Mucosa of stomach (tissue), 1 donor: Measurements from ENCODE around the gene PCDH12.

ENCODE experiments used
- H3K27me3 ChIP-seq: one replicate; pipeline ENCODE4 v1.7.0; 2013; ENCODE audit warnings: mild to moderate bottlenecking, low read length; ENCODE audit not compliant: control insufficient read depth, insufficient read depth
- H3K36me3 ChIP-seq: one replicate; pipeline ENCODE4 v1.7.0; 2013; ENCODE audit warnings: low read length; ENCODE audit not compliant: control insufficient read depth, insufficient read depth
- H3K4me1 ChIP-seq: one replicate; pipeline ENCODE4 v1.7.0; 2013; ENCODE audit warnings: mild to moderate bottlenecking, low read length; ENCODE audit not compliant: control insufficient read depth, insufficient read depth
- H3K4me3 ChIP-seq: one replicate; pipeline ENCODE4 v1.7.0; 2013; ENCODE audit warnings: low read length
- H3K9ac ChIP-seq: one replicate; pipeline ENCODE4 v1.7.0; 2013; ENCODE audit warnings: mild to moderate bottlenecking, low read length, moderate library complexity
- H3K9me3 ChIP-seq: one replicate; pipeline ENCODE4 v1.7.0; 2013; ENCODE audit warnings: mild to moderate bottlenecking, low read length, moderate library complexity; ENCODE audit not compliant: control insufficient read depth
- donor health status: Pancreatic carcinoma.

Gene PCDH12

DNA sequence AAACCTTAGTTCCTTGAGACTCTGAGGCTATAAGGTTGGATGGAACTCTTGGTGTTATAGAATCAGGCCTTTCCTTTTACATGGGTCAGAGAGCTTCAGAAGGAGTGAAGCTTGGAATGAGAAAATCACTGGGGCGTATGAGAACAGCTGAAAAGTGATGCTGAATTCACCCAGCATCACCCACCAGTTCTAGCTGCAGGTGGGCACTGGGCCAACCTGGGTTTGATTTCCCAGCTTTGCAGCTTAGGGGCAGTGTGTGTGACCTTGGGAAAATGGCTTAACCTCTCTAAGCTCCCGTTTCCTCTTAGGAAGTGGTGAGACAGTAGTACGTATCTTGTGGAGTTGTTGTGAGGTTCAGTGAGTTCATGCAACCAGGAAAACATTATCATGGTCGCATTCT is 10.7 kb downstream of the PCDH12 start:
- H3K27me3 ChIP-seq = peaks cover 5% of the 10 kb centered on the region
- no peaks in the 10 kb centered on the region for H3K9me3 ChIP-seq
- H3K4me1 ChIP-seq = peaks cover 16% of the 10 kb centered on the region
- H3K9ac ChIP-seq = no peak overlapping the region
- H3K36me3 ChIP-seq = no peaks in the 10 kb centered on the region
- H3K4me3 ChIP-seq = no peak overlapping the region

GRCh38 chr5:141945511-141946051 is 12.4 kb downstream of the PCDH12 start:
- Histone ChIP-seq H3K9me3 (no peaks in the 10 kb centered on the region), H3K4me1 (peaks cover 16% of the 10 kb centered on the region), H3K4me3 (no peak overlapping the region), H3K27me3 (peaks cover 5% of the 10 kb centered on the region), H3K9ac (no peak overlapping the region), H3K36me3 (no peaks in the 10 kb centered on the region)

GRCh38 chr5:141944076-141944475 is 13.9 kb downstream of the PCDH12 start:
- H3K4me1 ChIP-seq = peaks cover 16% of the 10 kb centered on the region
- H3K9ac ChIP-seq = no peak overlapping the region
- peaks cover 5% of the 10 kb centered on the region for H3K27me3 ChIP-seq
- H3K4me3 ChIP-seq = no peak overlapping the region
- H3K36me3 ChIP-seq = peaks cover 4% of the 10 kb centered on the region
- no peaks in the 10 kb centered on the region for H3K9me3 ChIP-seq

- Histone ChIP-seq H3K36me3 (peaks cover 14% of the 10 kb centered on the region), H3K4me1 (peaks cover 12% of the 10 kb centered on the region)
Measured at GRCh38 chr5:141942185-141942857, 15.7 kb downstream of the PCDH12 start.

DNA sequence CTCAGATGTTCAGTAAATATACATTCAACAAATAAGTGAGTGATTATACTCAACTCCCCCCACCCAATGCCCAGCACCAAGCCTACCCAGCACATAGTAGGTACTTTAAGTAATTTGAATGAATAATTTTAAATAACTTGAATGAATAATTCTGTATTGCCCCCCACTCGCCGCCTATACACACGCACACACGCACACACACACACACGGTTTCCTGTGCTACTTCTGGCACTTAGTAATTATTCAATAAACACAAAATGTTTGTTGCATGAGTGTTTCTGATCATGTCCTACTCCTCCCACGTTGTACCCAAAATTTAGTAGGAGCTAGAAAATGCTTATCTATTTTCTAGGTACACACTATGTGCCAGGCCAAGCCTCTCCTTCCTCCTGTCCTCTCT is 16.2 kb downstream of the PCDH12 start:
- H3K9ac ChIP-seq = no peak overlapping the region
- peaks cover 5% of the 10 kb centered on the region for H3K27me3 ChIP-seq
- no peaks in the 10 kb centered on the region for H3K9me3 ChIP-seq

More at GRCh38 chr5:141942185-141942857, 15.7 kb downstream of the PCDH12 start:
- H3K9ac ChIP-seq = no peak overlapping the region
- H3K27me3 ChIP-seq = peaks cover 5% of the 10 kb centered on the region
- H3K9me3 ChIP-seq = no peaks in the 10 kb centered on the region
- no peak overlapping the region for H3K4me3 ChIP-seq

GRCh38 chr5:141941307-141941706 is 16.7 kb downstream of the PCDH12 start:
- H3K9me3 ChIP-seq = no peaks in the 10 kb centered on the region
- H3K9ac ChIP-seq = no peak overlapping the region
- peaks cover 2% of the 10 kb centered on the region for H3K4me1 ChIP-seq
- peaks cover 22% of the 10 kb centered on the region for H3K36me3 ChIP-seq
- no peak overlapping the region for H3K4me3 ChIP-seq
- H3K27me3 ChIP-seq = peaks cover 5% of the 10 kb centered on the region

More for the DNA sequence above, 16.2 kb downstream of the PCDH12 start:
- Histone ChIP-seq H3K4me3 (no peak overlapping the region), H3K36me3 (peaks cover 19% of the 10 kb centered on the region), H3K4me1 (peaks cover 6% of the 10 kb centered on the region)

DNA sequence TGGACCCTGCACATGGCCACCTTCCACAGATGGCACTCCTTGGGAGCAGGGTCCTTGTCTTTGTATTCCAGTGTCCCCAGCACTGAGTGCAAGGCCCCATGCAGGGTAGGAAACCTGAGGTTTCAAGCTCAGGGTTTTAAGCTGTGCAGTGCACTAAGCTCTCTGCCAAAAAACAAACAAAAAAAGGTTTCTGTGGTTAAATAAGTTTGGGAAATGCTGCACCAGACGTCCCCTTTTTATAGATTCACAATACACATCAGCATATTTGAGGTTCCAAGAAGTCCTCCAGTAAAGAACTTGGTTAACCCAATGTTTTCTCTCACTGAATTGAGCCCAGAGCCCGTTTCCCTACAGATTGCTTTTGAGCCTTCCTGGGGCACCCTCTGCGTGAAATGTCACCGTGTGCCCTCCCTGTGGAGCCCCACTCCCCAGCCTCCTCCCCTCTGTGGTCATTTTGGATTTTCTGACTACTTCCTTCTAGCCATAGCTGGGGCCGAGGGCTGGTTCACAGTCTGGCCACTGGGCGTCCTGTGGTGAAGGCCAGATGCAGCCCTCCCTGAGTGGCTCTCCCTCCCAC is 17.2 kb downstream of the PCDH12 start:
- Histone ChIP-seq H3K4me3 (no peak overlapping the region), H3K36me3 (peaks cover 22% of the 10 kb centered on the region), H3K9me3 (no peaks in the 10 kb centered on the region), H3K9ac (no peak overlapping the region), H3K27me3 (peaks cover 5% of the 10 kb centered on the region), H3K4me1 (no peaks in the 10 kb centered on the region)

DNA sequence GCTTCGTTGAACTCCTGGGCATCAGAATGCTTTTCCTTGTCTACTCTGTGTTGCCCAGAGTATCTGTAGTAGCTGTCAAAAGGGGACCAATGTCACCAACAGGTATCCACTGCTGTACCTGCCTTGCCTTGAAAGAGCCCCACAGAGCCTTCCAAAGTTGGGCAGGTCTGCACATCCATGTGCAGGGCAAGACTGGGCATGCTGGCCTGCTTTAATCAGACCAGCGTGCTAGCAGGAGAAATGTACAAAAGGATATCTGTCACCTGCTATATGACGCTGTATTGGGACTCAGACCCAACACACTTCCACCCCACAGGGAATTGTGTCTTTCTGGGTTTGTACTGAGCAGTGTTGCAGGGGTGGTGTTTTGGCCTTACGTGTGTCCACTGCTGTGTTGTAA is 22.5 kb downstream of the PCDH12 start:
- Histone ChIP-seq H3K27me3 (no peaks in the 10 kb centered on the region), H3K36me3 (peaks cover 46% of the 10 kb centered on the region), H3K9ac (no peak overlapping the region), H3K9me3 (no peaks in the 10 kb centered on the region), H3K4me1 (no peaks in the 10 kb centered on the region), H3K4me3 (no peak overlapping the region)

DNA sequence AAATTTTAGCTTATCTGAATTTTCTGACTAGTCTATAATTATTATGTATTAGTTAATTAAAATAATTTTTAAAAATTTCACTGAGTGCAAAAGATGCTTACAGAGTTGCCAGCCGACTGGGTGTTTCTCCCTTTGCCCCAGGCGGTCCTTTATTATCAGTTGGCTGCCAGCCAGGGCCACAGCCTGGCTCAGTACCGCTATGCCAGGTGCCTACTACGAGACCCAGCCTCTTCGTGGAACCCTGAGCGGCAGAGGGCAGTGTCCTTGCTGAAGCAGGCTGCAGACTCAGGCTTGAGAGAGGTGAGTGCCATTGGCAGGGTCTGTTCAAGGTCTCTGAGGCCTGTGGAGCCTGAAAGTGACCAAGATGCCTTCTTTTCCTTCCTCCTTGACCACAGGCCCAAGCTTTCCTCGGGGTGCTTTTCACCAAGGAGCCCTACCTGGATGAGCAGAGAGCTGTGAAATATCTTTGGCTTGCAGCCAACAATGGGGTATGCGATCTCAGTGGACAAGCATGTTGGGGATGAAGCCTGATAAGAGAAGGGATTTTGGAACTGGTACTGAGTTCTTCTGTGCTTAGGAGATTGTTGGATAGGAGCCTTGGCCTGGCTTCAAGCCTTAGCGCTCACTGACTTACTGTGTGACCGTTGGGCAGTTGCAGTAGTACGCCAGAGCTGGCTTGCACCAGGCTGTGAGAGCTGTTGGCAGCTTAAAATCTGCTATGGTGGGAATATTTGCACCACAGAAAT is 23.7 kb downstream of the PCDH12 start:
- no peaks in the 10 kb centered on the region for H3K9me3 ChIP-seq
- peaks cover 51% of the 10 kb centered on the region for H3K36me3 ChIP-seq
- H3K27me3 ChIP-seq = no peaks in the 10 kb centered on the region
- no peak overlapping the region for H3K4me3 ChIP-seq
- no peaks in the 10 kb centered on the region for H3K4me1 ChIP-seq
- H3K9ac ChIP-seq = no peak overlapping the region

- Histone ChIP-seq H3K9me3 (no peaks in the 10 kb centered on the region), H3K27me3 (no peaks in the 10 kb centered on the region), H3K9ac (no peak overlapping the region), H3K4me3 (no peak overlapping the region), H3K4me1 (no peaks in the 10 kb centered on the region), H3K36me3 (peaks cover 45% of the 10 kb centered on the region)
Measured at GRCh38 chr5:141933151-141933550, 24.9 kb downstream of the PCDH12 start.

DNA sequence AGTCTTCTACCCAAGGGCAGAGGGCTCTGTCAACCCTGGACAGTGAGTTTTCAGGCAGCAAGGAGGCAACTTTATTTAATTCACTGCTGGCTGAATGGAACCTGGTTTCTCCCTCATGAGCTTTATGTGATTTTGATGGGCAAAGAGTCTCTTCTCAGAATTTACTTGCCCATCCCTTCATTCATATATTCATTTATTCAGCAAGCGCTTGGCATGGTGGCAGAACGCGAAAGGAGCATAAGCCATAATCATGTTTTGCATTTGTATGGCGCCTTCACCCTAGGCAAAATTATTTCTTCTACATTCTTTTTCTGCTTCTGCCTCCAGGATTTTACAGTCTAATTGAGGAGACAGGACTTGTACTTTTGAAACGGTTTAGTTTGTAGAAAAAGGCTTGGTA is 26.3 kb downstream of the PCDH12 start:
- Histone ChIP-seq H3K36me3 (peaks cover 44% of the 10 kb centered on the region), H3K27me3 (no peaks in the 10 kb centered on the region), H3K4me1 (no peaks in the 10 kb centered on the region), H3K9ac (no peak overlapping the region), H3K4me3 (no peak overlapping the region), H3K9me3 (no peaks in the 10 kb centered on the region)
